ENCODE measurements around the gene ACOT8.
"Not testable (repeated sequence)": the region's sequence is repeated elsewhere in the genome, so short reads cannot be mapped to it uniquely, and the experiment has no call there.

Gene ACOT8

DNA sequence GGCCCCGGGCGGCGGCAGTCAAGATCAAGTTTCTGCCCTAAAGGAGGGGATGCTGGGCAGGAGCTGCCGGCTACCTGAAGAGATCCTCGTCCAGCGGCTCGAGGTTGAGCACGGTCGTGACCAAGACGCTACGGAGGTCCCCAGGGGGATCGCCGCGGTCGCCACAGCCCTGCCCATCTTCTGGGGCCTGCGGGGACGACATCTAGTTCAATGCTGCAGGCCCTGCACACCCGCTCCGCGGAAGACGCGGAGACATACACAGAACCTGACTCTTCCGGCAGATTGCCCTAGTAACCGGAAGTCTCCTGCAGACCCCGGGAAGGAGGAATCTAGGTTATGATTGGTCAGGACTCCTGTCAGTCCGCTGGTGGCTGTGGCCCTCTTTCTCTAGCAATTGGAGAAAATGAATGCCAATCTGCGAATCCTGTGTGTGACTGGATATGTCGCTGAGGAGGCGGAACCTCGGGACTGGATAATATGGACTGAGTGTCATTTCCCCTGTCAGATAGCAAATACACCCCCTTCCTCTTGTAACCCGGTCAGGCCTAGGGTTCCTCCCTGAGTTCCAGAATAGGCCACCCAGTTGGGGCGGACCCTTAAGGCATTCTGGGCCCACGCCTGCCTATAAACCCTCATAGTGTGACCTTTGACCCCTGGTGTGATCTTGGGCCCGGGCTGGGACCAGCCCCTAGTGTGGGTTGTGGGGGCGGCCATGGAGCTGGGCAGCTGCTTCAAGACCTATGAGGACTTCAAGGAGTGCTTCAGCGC lies at the start of gene ACOT8, which contains the start of gene ZSWIM3:
Gene ACOT8 (minus strand): TSS at position 279 of the 768 bp plus-strand sequence. CDS start 77 bp downstream, at position 202.
Gene ZSWIM3 (plus strand): TSS at position 501 of the 768 bp plus-strand sequence. CDS start 212 bp downstream, at position 713.
- DNase-seq: peak; percentile 98

DNA sequence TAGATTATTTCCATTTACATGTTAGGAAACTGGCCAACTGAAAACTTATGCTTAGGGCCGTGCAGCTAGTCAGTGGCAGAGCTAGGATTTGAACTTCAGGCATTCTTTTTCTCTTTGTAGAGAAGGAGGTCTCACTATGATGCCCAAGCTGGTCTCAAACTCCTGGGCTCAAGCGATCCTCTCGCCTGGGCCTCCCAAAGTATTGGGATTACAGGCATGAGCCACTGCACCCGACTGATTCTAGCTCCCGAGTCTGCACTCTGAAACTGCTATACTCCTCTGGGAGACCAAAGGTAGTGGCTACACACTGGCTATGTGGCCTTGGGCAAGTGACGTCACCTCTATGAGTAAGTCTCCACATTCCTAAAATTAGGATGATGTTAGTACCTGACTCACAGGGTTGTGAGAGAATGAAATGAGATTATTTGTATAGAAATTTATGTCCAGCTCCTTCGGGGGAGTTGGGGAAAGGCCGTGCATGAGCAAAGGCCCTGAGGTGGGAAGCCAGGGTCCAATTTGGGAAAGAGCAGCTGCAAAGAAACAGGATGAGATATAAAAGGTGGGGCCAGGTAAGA lies 48.4 kb upstream of the ACOT8 start:
- no peak for DNase-seq

GRCh38 chr20:45904583-45905504 lies 47.7 kb upstream of the ACOT8 start:
- no peak for DNase-seq

- DNase-seq: no peak
These were observed 45.1 kb upstream of the ACOT8 start for GRCh38 chr20:45902199-45902701.

- not testable (repeated sequence) for DNase-seq
These were observed 44.1 kb upstream of the ACOT8 start for GRCh38 chr20:45901332-45901731.

DNA sequence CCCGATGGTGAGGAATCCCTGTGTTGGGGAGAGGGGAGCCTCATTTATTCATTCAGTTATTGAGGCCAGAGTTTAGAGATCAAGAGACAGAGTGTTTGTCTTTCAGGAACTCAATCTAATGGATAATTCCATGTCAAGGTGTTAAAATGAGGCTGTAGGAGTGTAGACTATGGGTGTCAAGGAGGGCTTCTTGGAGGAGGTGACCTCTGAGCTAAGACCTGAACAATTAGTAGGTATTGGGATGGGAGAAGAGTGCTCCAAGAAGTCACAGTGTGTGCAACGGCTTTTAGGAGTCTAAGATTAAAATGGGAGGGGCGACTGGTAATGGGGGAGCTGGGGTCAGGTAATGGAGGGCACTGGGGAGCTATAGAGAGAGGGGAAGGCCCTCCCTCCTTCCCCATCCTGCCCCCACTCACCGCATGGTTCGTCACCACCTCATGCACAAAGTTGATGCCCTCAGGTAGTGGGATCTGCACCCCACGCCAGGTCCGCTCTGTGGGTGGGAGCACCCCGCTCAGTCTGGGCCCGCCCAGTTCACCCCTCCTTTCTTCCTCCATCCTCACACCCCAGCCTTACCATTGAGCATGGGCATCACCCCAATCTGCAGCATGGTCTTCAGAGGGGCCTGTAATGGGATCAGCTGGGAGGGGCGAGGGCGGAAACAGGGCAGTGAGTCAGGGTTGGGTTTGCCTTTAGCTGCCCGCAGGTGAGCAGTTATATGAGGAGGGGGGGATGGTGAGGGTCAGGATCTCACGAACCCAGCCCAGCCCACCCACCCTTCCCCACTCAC lies 42.0 kb upstream of the ACOT8 start:
- DNase-seq: no peak

GRCh38 chr20:45898285-45898684 lies 41.1 kb upstream of the ACOT8 start:
- no peak for DNase-seq

- no peak for DNase-seq
These were observed 40.5 kb upstream of the ACOT8 start for GRCh38 chr20:45897692-45898091.

GRCh38 chr20:45897289-45897688 lies 40.1 kb upstream of the ACOT8 start:
- DNase-seq: no peak

- DNase-seq: no peak
These were observed 39.5 kb upstream of the ACOT8 start for GRCh38 chr20:45896641-45897161.

DNA sequence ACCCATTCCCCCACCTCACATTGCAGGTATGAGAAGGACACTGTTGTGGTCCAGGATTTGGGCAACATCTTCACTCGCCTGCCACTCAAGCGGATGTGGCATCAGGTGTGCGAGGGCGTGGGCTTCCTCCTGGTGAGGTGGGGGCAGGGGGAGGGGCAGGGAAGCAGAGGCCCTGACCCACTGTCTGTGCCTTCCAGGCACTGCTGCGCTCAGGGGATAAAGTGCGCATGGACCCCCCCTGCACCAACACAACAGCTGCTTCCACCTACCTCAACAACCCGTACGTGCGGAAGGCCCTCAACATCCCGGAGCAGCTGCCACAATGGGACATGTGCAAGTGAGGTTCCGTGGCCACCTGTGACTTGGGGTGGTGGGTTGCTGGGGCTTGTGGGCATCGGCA lies 37.6 kb upstream of the ACOT8 start:
- no peak for DNase-seq

- no peak for DNase-seq
These were observed 36.6 kb upstream of the ACOT8 start for GRCh38 chr20:45893831-45894230.

GRCh38 chr20:45892828-45893500 lies 35.8 kb upstream of the ACOT8 start:
- DNase-seq: no peak

GRCh38 chr20:45892049-45892825 lies 35.0 kb upstream of the ACOT8 start:
- peak; percentile 21 for DNase-seq

GRCh38 chr20:45890985-45891983 lies 34.1 kb upstream of the ACOT8 start, which contains the start of the genes CTSA and NEURL2:
CTSA (plus strand) TSS chr20:45891335; CDS start chr20:45891569, 234 bp downstream.
NEURL2 (minus strand) TSS chr20:45891208; CDS start chr20:45890991, 217 bp downstream.
- peak; percentile 75 for DNase-seq

- DNase-seq: peak; percentile 61
These were observed 33.1 kb upstream of the ACOT8 start for GRCh38 chr20:45890077-45890984.

DNA sequence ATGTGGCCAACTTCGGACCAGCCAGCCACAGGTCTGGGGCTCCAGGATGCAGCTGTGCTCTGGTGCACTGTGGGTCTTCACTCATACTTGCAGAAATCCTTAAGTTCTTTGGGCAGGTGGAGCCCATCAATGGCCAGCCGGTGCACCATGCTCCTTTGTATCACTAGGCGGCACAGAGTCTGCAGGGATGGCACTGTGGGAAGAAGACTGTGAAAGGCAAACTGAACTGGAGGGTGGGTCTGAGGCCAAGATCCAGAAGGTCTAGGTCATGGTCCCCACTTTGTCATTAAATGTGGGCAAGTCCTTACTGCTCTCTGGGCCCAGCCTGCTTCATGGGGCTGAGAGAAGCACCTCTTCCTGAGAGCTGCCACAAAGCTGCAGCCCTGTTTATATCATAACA lies 31.5 kb upstream of the ACOT8 start:
- no peak for DNase-seq

- no peak for DNase-seq
These were observed 30.1 kb upstream of the ACOT8 start, which contains the start of gene SPATA25 for GRCh38 chr20:45887346-45887715. SPATA25 (minus strand) TSS chr20:45887622; CDS start chr20:45887590, 32 bp downstream.
